Right forelimb (tissue), 1 donor: ENCODE results near the gene CPNE5.
A peak's percentile ranks its signal among the peaks of the same experiment; 100 is the strongest.

Experiments
- DNase-seq: peaks from one replicate; pipeline ENCODE4 v3.0.0-alpha.2; 2018

The CPNE5 gene

GRCh38 chr6:36720251-36721141 lies 118.7 kb downstream of the CPNE5 start:
- DNase-seq, result no peak

GRCh38 chr6:36719126-36719525 lies 120.1 kb downstream of the CPNE5 start:
- peak; percentile 21 for DNase-seq

- peak; percentile 7 for DNase-seq
Observed at GRCh38 chr6:36718560-36718959, 120.7 kb downstream of the CPNE5 start.

- peak; percentile 27 for DNase-seq
Observed at GRCh38 chr6:36717871-36718540, 121.2 kb downstream of the CPNE5 start.

- DNase-seq, result peak; percentile 43
Observed at GRCh38 chr6:36717231-36717825, 121.9 kb downstream of the CPNE5 start.

- peak; percentile 4 for DNase-seq
Observed at GRCh38 chr6:36716476-36717093, 122.7 kb downstream of the CPNE5 start.

GRCh38 chr6:36715469-36715868 lies 123.8 kb downstream of the CPNE5 start:
- peak; percentile 38 for DNase-seq

GRCh38 chr6:36714511-36714910 lies 124.7 kb downstream of the CPNE5 start:
- peak; percentile 13 for DNase-seq

- DNase-seq, result peak; percentile 11
Observed at GRCh38 chr6:36713846-36714245, 125.4 kb downstream of the CPNE5 start.

GRCh38 chr6:36712816-36713215 lies 126.4 kb downstream of the CPNE5 start:
- peak; percentile 7 for DNase-seq

GRCh38 chr6:36706339-36706738 lies 132.9 kb downstream of the CPNE5 start:
- no peak for DNase-seq

- peak; percentile 20 for DNase-seq
Observed at GRCh38 chr6:36704961-36705577, 134.2 kb downstream of the CPNE5 start.

- peak; percentile 22 for DNase-seq
Observed at GRCh38 chr6:36703982-36704381, 135.3 kb downstream of the CPNE5 start.

- DNase-seq, result peak; percentile 29
Observed at GRCh38 chr6:36703081-36703606, 136.1 kb downstream of the CPNE5 start.

- no peak for DNase-seq
Observed at GRCh38 chr6:36702656-36703055, 136.6 kb downstream of the CPNE5 start.

GRCh38 chr6:36701401-36701991 lies 137.7 kb downstream of the CPNE5 start:
- DNase-seq, result peak; percentile 22

GRCh38 chr6:36700831-36701230 lies 138.4 kb downstream of the CPNE5 start:
- no peak for DNase-seq

- no peak for DNase-seq
Observed at GRCh38 chr6:36700071-36700812, 139.0 kb downstream of the CPNE5 start.

- no peak for DNase-seq
Observed at GRCh38 chr6:36699348-36699747, 139.9 kb downstream of the CPNE5 start.

- DNase-seq, result no peak
Observed at GRCh38 chr6:36698871-36699271, 140.4 kb downstream of the CPNE5 start.

GRCh38 chr6:36698196-36698595 lies 141.0 kb downstream of the CPNE5 start:
- no peak for DNase-seq
